Hematopoietic multipotent progenitor cell (in vitro differentiated cells): ENCODE data around the gene KRTAP5-6. TPM values are rescaled to one million over a fixed set of nuclear protein-coding genes. Genes with fewer than 3 reads are reported as not detected.
A peak's percentile ranks its signal among the peaks of the same experiment; 100 is the strongest.

Experiments
- DNase-seq, 3 donors: peaks; one replicate each; pipeline ENCODE4 v3.0.0-alpha.2; 2011 to 2015; ENCODE audit warnings: low read depth in 2 of 3, low spot score in 2 of 3
- total RNA-seq: library from RNA; depleted of rRNA; stranded (reverse); fragments of >200 nt; gene quantifications from one replicate; pipeline ENCODE4 v1.2.3, GENCODE V29; 2012

KRTAP5-6 gene
- total RNA-seq, 1 donor: not detected

- DNase-seq: no peak
Measured at GRCh38 chr11:1695548-1696108, 1.4 kb upstream of the KRTAP5-6 start.

- no peak for DNase-seq
Measured at GRCh38 chr11:1699771-1700170, 2.8 kb downstream of the KRTAP5-6 start.

- peak in 1 of 3 donors; percentile 16 for DNase-seq
Measured at GRCh38 chr11:1701091-1701807, 4.3 kb downstream of the KRTAP5-6 start.

GRCh38 chr11:1702506-1702905 is 5.5 kb downstream of the KRTAP5-6 start:
- DNase-seq: no peak

- no peak for DNase-seq
Measured at GRCh38 chr11:1703146-1703545, 6.2 kb downstream of the KRTAP5-6 start.

- DNase-seq: peak in 1 of 3 donors; percentile 38
Measured at GRCh38 chr11:1705126-1706052, 8.4 kb downstream of the KRTAP5-6 start.

GRCh38 chr11:1706634-1707400 is 9.8 kb downstream of the KRTAP5-6 start:
- DNase-seq: peak in 1 of 3 donors; percentile 58

- no peak for DNase-seq
Measured at GRCh38 chr11:1707751-1708150, 10.8 kb downstream of the KRTAP5-6 start.

GRCh38 chr11:1708716-1709115 is 11.7 kb downstream of the KRTAP5-6 start:
- no peak for DNase-seq

GRCh38 chr11:1714908-1715885 is 18.2 kb downstream of the KRTAP5-6 start:
- DNase-seq: no peak

GRCh38 chr11:1717745-1718144 is 20.8 kb downstream of the KRTAP5-6 start:
- no peak for DNase-seq

GRCh38 chr11:1718326-1718725 is 21.3 kb downstream of the KRTAP5-6 start:
- no peak for DNase-seq

- no peak for DNase-seq
Measured at GRCh38 chr11:1719781-1720180, 22.8 kb downstream of the KRTAP5-6 start.

- no peak for DNase-seq
Measured at GRCh38 chr11:1727096-1727690, 30.2 kb downstream of the KRTAP5-6 start.

GRCh38 chr11:1727861-1728260 is 30.9 kb downstream of the KRTAP5-6 start:
- no peak for DNase-seq

GRCh38 chr11:1728301-1728700 is 31.3 kb downstream of the KRTAP5-6 start:
- DNase-seq: no peak

GRCh38 chr11:1728931-1729691 is 32.1 kb downstream of the KRTAP5-6 start:
- DNase-seq: no peak

- DNase-seq: no peak
Measured at GRCh38 chr11:1729692-1730011, 32.7 kb downstream of the KRTAP5-6 start.
